GM12891 (cell line): ENCODE results near the gene FILIP1.

ENCODE experiments used
- DNase-seq: peaks from one replicate; pipeline ENCODE4 v3.0.0; 2011; ENCODE audit warnings: low spot score; ENCODE audit not compliant: insufficient read length
- FAIRE-seq: peaks from 2 replicates; lab custom pipeline; 2011; peaks lifted over from hg19 to GRCh38; lab: Jason Lieb, UNC
- PAX5 ChIP-seq: IDR thresholded peaks from 2 replicates; pipeline ENCODE4 v1.6.1; 2011; ENCODE audit warnings: low read length, moderate library complexity, mild to moderate bottlenecking; ENCODE audit not compliant: insufficient read depth, severe bottlenecking
- POLR2A ChIP-seq: IDR thresholded peaks from 2 replicates; pipeline ENCODE4 v1.6.1; 2011; ENCODE audit warnings: low read depth, low read length, control low read depth
- POLR2AphosphoS5 ChIP-seq: IDR thresholded peaks from 2 replicates; pipeline ENCODE4 v1.6.1; 2011; ENCODE audit warnings: low read depth, low read length, control low read depth
- POU2F2 ChIP-seq: IDR thresholded peaks from 2 replicates; pipeline ENCODE4 v1.6.1; 2011; ENCODE audit warnings: low read depth, mild to moderate bottlenecking, control low read depth, low read length, moderate library complexity
- SPI1 ChIP-seq: IDR thresholded peaks from 2 replicates; pipeline ENCODE4 v1.6.1; 2011; ENCODE audit warnings: low read depth, low read length, control low read depth
- TAF1 ChIP-seq: IDR thresholded peaks from 2 replicates; pipeline ENCODE4 v1.6.1; 2011; ENCODE audit warnings: low read depth, low read length, control low read depth

The FILIP1 gene

GRCh38 chr6:75377386-75377785 is 116.2 kb downstream of the FILIP1 start:
- TF ChIP-seq POLR2A (no peak), POU2F2 (no peak), SPI1 (no peak), POLR2AphosphoS5 (no peak), PAX5 (no peak), TAF1 (no peak)
- DNase-seq (no peak), FAIRE-seq (no peak)

- DNase-seq = no peak
- FAIRE-seq = no peak
- TF ChIP-seq POU2F2 (no peak), SPI1 (no peak), POLR2A (no peak)
These were observed 117.1 kb downstream of the FILIP1 start for GRCh38 chr6:75376347-75377024.

- FAIRE-seq = no peak
- no peak for TF ChIP-seq PAX5
- no peak for TF ChIP-seq SPI1
- TF ChIP-seq TAF1 = no peak
- no peak for TF ChIP-seq POLR2AphosphoS5
- TF ChIP-seq POLR2A = no peak
- no peak for TF ChIP-seq POU2F2
- DNase-seq = no peak
These were observed 118.6 kb downstream of the FILIP1 start for GRCh38 chr6:75374961-75375400.

- FAIRE-seq (no peak), DNase-seq (no peak)
- TF ChIP-seq POLR2A (no peak), POU2F2 (no peak), PAX5 (no peak), SPI1 (no peak), TAF1 (no peak), POLR2AphosphoS5 (no peak)
These were observed 120.7 kb downstream of the FILIP1 start for GRCh38 chr6:75372884-75373283.

- DNase-seq (no peak), FAIRE-seq (no peak)
- TF ChIP-seq POLR2AphosphoS5 (no peak), POLR2A (no peak), POU2F2 (no peak), PAX5 (no peak)
These were observed 123.6 kb downstream of the FILIP1 start for GRCh38 chr6:75370011-75370410.

DNA sequence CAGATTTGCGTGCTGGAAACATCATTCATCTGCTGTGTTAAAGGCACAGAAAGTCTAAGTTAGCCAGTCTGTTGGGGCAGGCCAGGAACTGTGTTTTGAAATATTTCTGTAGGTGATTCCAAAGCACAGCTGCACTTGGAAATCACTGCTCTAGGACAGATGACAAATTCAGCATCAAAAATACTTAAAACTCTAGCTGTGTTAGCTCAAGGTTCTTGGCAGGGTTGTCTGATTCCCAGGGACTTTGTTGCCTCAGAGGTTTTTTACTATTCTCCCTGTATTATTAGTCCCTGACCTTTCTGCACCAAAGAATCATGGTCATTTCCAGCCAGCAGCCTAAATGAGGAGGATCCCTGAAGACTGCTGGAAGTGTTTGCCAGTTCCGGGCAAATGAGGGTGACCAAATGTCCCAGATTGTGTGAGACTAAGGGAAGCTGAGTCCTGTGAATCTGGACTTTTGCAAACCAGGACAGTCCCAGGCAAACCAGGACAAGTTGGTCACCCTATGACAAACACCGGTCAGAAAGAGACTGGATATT is 124.7 kb downstream of the FILIP1 start:
- no peak for DNase-seq
- TF ChIP-seq POLR2A (no peak), POLR2AphosphoS5 (no peak), SPI1 (no peak), PAX5 (no peak), POU2F2 (no peak), TAF1 (no peak)
- FAIRE-seq = no peak

DNA sequence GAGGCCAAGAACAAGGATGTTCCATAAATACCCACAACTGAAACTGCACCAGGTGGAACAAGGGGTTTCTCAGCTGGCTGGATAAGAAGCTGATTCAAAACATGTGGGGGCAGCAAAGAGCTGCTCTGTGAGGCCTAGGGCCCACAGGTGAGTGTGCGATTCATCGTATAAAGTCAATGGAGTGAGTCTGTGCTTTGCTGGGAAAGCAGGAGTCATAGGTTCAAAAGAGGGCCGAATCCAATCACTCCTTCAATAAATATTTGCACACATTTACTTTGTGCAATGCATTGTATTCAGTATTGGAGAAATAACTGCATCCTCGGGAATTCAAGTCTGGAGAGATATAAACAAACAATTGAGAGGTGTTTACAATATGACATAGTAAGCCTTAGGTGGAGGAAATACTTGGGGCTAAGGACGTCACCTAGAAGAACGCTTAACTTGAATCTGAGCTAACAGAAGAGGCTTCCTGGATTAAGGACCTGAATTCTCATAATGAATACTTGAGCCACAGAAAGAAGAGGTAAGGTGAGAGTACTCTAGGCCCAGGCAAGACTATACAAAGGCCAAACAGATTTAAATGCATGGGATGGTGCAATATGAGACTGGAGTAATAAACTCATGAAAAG is 125.3 kb downstream of the FILIP1 start:
- DNase-seq (no peak), FAIRE-seq (no peak)
- TF ChIP-seq SPI1 = no peak
- TF ChIP-seq POLR2AphosphoS5 = no peak
- no peak for TF ChIP-seq TAF1
- TF ChIP-seq PAX5 = no peak
- no peak for TF ChIP-seq POLR2A
- no peak for TF ChIP-seq POU2F2

GRCh38 chr6:75363304-75363703 is 130.3 kb downstream of the FILIP1 start:
- FAIRE-seq = no peak
- TF ChIP-seq POLR2A = no peak
- TF ChIP-seq POU2F2 = no peak
- TF ChIP-seq PAX5 = no peak
- no peak for TF ChIP-seq SPI1
- no peak for TF ChIP-seq TAF1
- no peak for TF ChIP-seq POLR2AphosphoS5
- no peak for DNase-seq

- DNase-seq (no peak), FAIRE-seq (no peak)
- TF ChIP-seq POLR2A (no peak), PAX5 (no peak), SPI1 (no peak), TAF1 (no peak), POU2F2 (no peak), POLR2AphosphoS5 (no peak)
These were observed 140.0 kb downstream of the FILIP1 start for GRCh38 chr6:75353644-75354043.
